Stomach (tissue), 9 donors: ENCODE data around the gene RIMS1. TPM values are rescaled to one million over a fixed set of nuclear protein-coding genes. Genes with fewer than 3 reads are reported as not detected.

Experiments
- DNase-seq, 2 donors: peaks; one replicate each; pipeline versions ENCODE4 v3.0.0 to v3.0.0-alpha.2; 2013 to 2019
- H3K27ac ChIP-seq, 5 donors: fragments of 200-600 bp in 4 of 5; sonication (generic) in 4 of 5; one replicate each; pipeline ENCODE4 v1.5.1; 2013 to 2019; ENCODE audit warnings: mild to moderate bottlenecking in 1 of 5, moderate library complexity in 1 of 5
- H3K27me3 ChIP-seq, 3 donors: fragments of 200-600 bp; sonication (generic); one replicate each; pipeline ENCODE4 v1.5.1; 2017 to 2019; ENCODE audit warnings: mixed run types in 1 of 3
- H3K36me3 ChIP-seq, 4 donors: fragments of 200-600 bp; sonication (generic); 1 replicate in 3 of 4; 2 replicates in 1 of 4; pipeline ENCODE4 v1.5.1; 2016 to 2019
- H3K4me1 ChIP-seq, 4 donors: fragments of 200-600 bp; sonication (generic); one replicate each; pipeline ENCODE4 v1.5.1; 2016 to 2019
- H3K4me3 ChIP-seq, 4 donors: fragments of 200-600 bp; sonication (generic) in 3 of 4; one replicate each; pipeline ENCODE4 v1.5.1; 2016 to 2019; ENCODE audit warnings: mild to moderate bottlenecking in 1 of 4
- H3K9me3 ChIP-seq, 4 donors: fragments of 200-600 bp; sonication (generic); one replicate each; pipeline ENCODE4 v1.5.1; 2016 to 2019
- CTCF ChIP-seq, 7 experiments: fragments of 450-650 bp in 4 of 7; fragments of 200-600 bp in 3 of 7; sonication (generic) in 3 of 7; IDR thresholded peaks; one replicate each; pipeline ENCODE4 v1.5.1; 2016 to 2019; ENCODE audit warnings: antibody characterized with exemption in 7 of 7, control low read depth in 2 of 7, mild to moderate bottlenecking in 1 of 7
- EP300 ChIP-seq: sonication (generic); formaldehyde crosslinking; IDR thresholded peaks from one replicate; pipeline ENCODE4 v1.6.1; 2017; ENCODE audit warnings: antibody characterized with exemption
- POLR2A ChIP-seq, 4 donors: fragments of 450-650 bp; IDR thresholded peaks; one replicate each; pipeline ENCODE4 v1.6.1; 2016; ENCODE audit warnings: antibody characterized with exemption in 4 of 4, control low read depth in 2 of 4, mild to moderate bottlenecking in 1 of 4, moderate library complexity in 1 of 4
- POLR2AphosphoS5 ChIP-seq, 3 donors: sonication (generic); formaldehyde crosslinking; IDR thresholded peaks; one replicate each; pipeline ENCODE4 v1.6.1; 2016; ENCODE audit warnings: antibody characterized with exemption in 3 of 3
- WGBS, 5 donors: extraction: QIAGEN DNeasy Blood & Tissue Kit in 3 of 5; methylation state at CpG; one replicate each; pipeline versions ENCODE4 v1.1.5 to v1.1.7; 2013 to 2018; 5-methylcytosine and 5-hydroxymethylcytosine counted together
- intact Hi-C: fragments of 100-400 bp; cut with DNase I; formaldehyde crosslinking; loops from one replicate; pipeline ENCODE4 v1.15.1; 2023; ENCODE audit warnings: low total_unique reads
- polyA plus RNA-seq, 3 donors: library from polyadenylated mRNA; stranded (reverse); fragments of 200-250 nt; gene quantifications; one replicate each; pipeline ENCODE4 v1.2.3, GENCODE V29; 2013
- total RNA-seq, 5 donors: library from RNA; depleted of rRNA; stranded (reverse); fragments of >200 nt; gene quantifications; one replicate each; pipeline versions ENCODE4 v1.1.0 to v1.2.3, GENCODE V29; 2014 to 2016
- donor health status: healthy with polysubstance abuse.
- donor health status: Bipolar disorder and iron deficiency.
- donor health status: healthy.

RIMS1 gene
- total and polyA plus RNA-seq, 8 donors, result 0.13 to 45.2 (median 5.1) TPM

- 67 to 92% (median 87%) methylated on average over 3 of the region's 3 CpGs for WGBS, 5 donors
- DNase-seq, result no peak
- no peak overlapping the region for H3K27ac ChIP-seq
Observed at GRCh38 chr6:72049376-72049775, 163.0 kb downstream of the RIMS1 start.

GRCh38 chr6:72061286-72061685 lies 174.9 kb downstream of the RIMS1 start:
- 29 to 46% (median 31%) methylated on average over 6 of the region's 6 CpGs for WGBS, 5 donors
- TF ChIP-seq EP300, result no peak
- no peak for TF ChIP-seq CTCF (IDR thresholded peaks at IDR 0.05)
- TF ChIP-seq POLR2AphosphoS5 (IDR thresholded peaks at IDR 0.05), result no peak
- TF ChIP-seq POLR2A (IDR thresholded peaks at IDR 0.05), result no peak
- Histone ChIP-seq H3K9me3 (no peaks in the 10 kb centered on the region), H3K27ac (no peak overlapping the region), H3K4me1 (no peaks in the 10 kb centered on the region), H3K36me3 (no peaks in the 10 kb centered on the region), H3K27me3 (peaks cover 0 to 3% (median 0%) of the 10 kb centered on the region in 3 donors), H3K4me3 (no peak overlapping the region)
- DNase-seq, result no peak
- intact Hi-C loops, result no loop called here

More at GRCh38 chr6:72049376-72049775, 163.0 kb downstream of the RIMS1 start:
- H3K27me3 ChIP-seq, result no peaks in the 10 kb centered on the region
- no peak overlapping the region for H3K4me3 ChIP-seq
- no peaks in the 10 kb centered on the region for H3K4me1 ChIP-seq
- TF ChIP-seq POLR2AphosphoS5 (IDR thresholded peaks at IDR 0.05) (no peak), EP300 (no peak), CTCF (IDR thresholded peaks at IDR 0.05) (no peak), POLR2A (IDR thresholded peaks at IDR 0.05) (no peak)
- H3K36me3 ChIP-seq, result no peaks in the 10 kb centered on the region
- intact Hi-C loops, result no loop called here
- no peaks in the 10 kb centered on the region for H3K9me3 ChIP-seq

GRCh38 chr6:72064399-72064975 lies 178.1 kb downstream of the RIMS1 start:
- Histone ChIP-seq H3K27me3 (peaks cover 0 to 3% (median 0%) of the 10 kb centered on the region in 3 donors), H3K4me1 (no peaks in the 10 kb centered on the region), H3K4me3 (no peak overlapping the region), H3K9me3 (no peaks in the 10 kb centered on the region), H3K27ac (no peak overlapping the region), H3K36me3 (no peaks in the 10 kb centered on the region)
- TF ChIP-seq CTCF (IDR thresholded peaks at IDR 0.05) (no peak), POLR2A (IDR thresholded peaks at IDR 0.05) (no peak), EP300 (no peak), POLR2AphosphoS5 (IDR thresholded peaks at IDR 0.05) (no peak)
- 66 to 78% (median 68%) methylated on average over 7 of the region's 7 CpGs for WGBS, 5 donors
- intact Hi-C loops, result no loop called here
- DNase-seq, result peak in 1 of 2 donors; percentile 26

GRCh38 chr6:72078096-72078495 lies 191.7 kb downstream of the RIMS1 start:
- DNase-seq, result no peak
- Histone ChIP-seq H3K27ac (no peak overlapping the region), H3K36me3 (no peaks in the 10 kb centered on the region), H3K9me3 (no peaks in the 10 kb centered on the region), H3K4me1 (no peaks in the 10 kb centered on the region), H3K4me3 (no peak overlapping the region), H3K27me3 (no peaks in the 10 kb centered on the region)
- 80 to 92% (median 86%) methylated on average over 1 of the region's 1 CpG for WGBS, 5 donors
- intact Hi-C loops, result no loop called here
- TF ChIP-seq CTCF (IDR thresholded peaks at IDR 0.05) (no peak), EP300 (no peak), POLR2A (IDR thresholded peaks at IDR 0.05) (no peak), POLR2AphosphoS5 (IDR thresholded peaks at IDR 0.05) (no peak)
